Measurements from ENCODE around the gene MMP15. TPM values are rescaled to one million over a fixed set of nuclear protein-coding genes. Genes with fewer than 3 reads are reported as not detected.

MMP15 gene
- total and polyA plus RNA-seq, 2 of the 13 experiments (the other 11 are each of a cell fraction or from before 2014, with no cell fraction given): 35.2 to 44.9 TPM

DNA sequence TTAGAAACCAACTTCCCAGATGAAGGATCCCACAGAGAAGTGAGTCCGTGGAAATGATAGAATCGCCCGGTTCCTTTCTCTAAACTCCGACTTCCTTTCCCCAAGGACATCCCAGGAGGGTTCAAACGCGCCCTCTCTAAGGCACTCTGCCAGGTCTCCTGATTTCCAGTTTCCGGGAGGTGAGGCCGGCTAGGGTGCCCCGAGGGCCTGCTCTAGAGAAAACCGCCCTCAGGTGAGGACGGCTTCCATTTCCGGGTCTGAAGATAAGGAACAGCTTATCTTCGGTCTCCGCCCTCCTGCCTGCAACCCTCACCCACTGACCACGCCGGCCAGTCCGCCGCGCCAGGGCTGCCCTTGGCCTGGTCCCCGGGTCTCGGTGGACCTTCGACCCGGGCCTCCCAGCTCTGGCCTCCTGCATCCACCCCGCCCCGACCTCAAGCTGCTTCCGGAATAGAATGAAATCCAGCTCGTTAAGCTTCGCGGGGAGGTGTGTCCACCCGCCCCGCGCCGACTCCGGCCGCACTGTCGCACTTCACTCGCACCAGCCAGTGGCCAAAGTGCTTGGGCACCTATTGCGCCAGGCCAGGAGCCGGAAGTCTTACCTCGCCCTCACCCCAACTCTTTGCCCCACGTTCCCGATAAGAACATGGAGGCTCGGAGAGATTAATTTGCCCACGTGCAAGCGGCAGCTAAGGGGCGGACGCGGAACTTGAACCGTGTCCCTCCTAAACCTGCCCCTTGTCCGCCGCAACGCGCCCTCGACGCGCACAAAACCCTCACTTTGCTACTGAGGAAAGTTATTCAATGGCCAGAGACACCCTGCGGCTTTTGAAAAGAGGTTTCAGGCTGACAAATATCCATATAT lies 836 bp upstream of the MMP15 start (continued):
- TF ChIP-seq, protein P1, sequence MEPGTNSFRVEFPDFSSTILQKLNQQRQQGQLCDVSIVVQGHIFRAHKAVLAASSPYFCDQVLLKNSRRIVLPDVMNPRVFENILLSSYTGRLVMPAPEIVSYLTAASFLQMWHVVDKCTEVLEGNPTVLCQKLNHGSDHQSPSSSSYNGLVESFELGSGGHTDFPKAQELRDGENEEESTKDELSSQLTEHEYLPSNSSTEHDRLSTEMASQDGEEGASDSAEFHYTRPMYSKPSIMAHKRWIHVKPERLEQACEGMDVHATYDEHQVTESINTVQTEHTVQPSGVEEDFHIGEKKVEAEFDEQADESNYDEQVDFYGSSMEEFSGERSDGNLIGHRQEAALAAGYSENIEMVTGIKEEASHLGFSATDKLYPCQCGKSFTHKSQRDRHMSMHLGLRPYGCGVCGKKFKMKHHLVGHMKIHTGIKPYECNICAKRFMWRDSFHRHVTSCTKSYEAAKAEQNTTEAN (CRISPR knock-in tag; conservative IDR thresholded peaks at IDR 0.05): peak; percentile 54; the same call in 1 of the 2 replicates
- no peak; the same call in 1 of the 2 replicates for TF ChIP-seq ZNF292 (CRISPR knock-in tag; IDR thresholded peaks at IDR 0.05; ENCODE audit: borderline replicate concordance, low read depth)
- peak; percentile 85 for TF ChIP-seq ZMYM2 (CRISPR knock-in tag; IDR thresholded peaks at IDR 0.05)
- no peak for TF ChIP-seq MZF1 (CRISPR knock-in tag; IDR thresholded peaks at IDR 0.05; ENCODE audit: borderline replicate concordance)
- 0 out of 2 replicates have a peak, but pooled peaks have one; percentile 74 for TF ChIP-seq ZXDC (CRISPR knock-in tag; IDR thresholded peaks at IDR 0.05)
- TF ChIP-seq, protein P2, sequence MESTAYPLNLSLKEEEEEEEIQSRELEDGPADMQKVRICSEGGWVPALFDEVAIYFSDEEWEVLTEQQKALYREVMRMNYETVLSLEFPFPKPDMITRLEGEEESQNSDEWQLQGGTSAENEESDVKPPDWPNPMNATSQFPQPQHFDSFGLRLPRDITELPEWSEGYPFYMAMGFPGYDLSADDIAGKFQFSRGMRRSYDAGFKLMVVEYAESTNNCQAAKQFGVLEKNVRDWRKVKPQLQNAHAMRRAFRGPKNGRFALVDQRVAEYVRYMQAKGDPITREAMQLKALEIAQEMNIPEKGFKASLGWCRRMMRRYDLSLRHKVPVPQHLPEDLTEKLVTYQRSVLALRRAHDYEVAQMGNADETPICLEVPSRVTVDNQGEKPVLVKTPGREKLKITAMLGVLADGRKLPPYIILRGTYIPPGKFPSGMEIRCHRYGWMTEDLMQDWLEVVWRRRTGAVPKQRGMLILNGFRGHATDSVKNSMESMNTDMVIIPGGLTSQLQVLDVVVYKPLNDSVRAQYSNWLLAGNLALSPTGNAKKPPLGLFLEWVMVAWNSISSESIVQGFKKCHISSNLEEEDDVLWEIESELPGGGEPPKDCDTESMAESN (CRISPR knock-in tag; conservative IDR thresholded peaks at IDR 0.05): peak; percentile 74; the same call in 1 of the 2 replicates
- TF ChIP-seq ZNF232 (CRISPR knock-in tag; IDR thresholded peaks at IDR 0.05; ENCODE audit: borderline replicate concordance): no peak
- TF ChIP-seq ARNTL (CRISPR knock-in tag; IDR thresholded peaks at IDR 0.05): peak; percentile 75
- no peak for TF ChIP-seq MATR3 (CRISPR knock-in tag; IDR thresholded peaks at IDR 0.05)
- TF ChIP-seq, protein P3, sequence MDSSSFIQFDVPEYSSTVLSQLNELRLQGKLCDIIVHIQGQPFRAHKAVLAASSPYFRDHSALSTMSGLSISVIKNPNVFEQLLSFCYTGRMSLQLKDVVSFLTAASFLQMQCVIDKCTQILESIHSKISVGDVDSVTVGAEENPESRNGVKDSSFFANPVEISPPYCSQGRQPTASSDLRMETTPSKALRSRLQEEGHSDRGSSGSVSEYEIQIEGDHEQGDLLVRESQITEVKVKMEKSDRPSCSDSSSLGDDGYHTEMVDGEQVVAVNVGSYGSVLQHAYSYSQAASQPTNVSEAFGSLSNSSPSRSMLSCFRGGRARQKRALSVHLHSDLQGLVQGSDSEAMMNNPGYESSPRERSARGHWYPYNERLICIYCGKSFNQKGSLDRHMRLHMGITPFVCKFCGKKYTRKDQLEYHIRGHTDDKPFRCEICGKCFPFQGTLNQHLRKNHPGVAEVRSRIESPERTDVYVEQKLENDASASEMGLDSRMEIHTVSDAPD (CRISPR knock-in tag; IDR thresholded peaks at IDR 0.05): no peak
- TF ChIP-seq ZFP36 (IDR thresholded peaks at IDR 0.05; ENCODE audit: borderline replicate concordance, low read depth, low read length, partially characterized antibody): no peak
- no peak for TF ChIP-seq WIZ (CRISPR knock-in tag; IDR thresholded peaks at IDR 0.05)
- TF ChIP-seq ZNF235 (CRISPR knock-in tag; IDR thresholded peaks at IDR 0.05; ENCODE audit: borderline replicate concordance): peak; percentile 29; the same call in 1 of the 2 replicates
- TF ChIP-seq CC2D1A (CRISPR knock-in tag; IDR thresholded peaks at IDR 0.05): peak; percentile 4; the same call in 1 of the 2 replicates
- TF ChIP-seq, protein P4, sequence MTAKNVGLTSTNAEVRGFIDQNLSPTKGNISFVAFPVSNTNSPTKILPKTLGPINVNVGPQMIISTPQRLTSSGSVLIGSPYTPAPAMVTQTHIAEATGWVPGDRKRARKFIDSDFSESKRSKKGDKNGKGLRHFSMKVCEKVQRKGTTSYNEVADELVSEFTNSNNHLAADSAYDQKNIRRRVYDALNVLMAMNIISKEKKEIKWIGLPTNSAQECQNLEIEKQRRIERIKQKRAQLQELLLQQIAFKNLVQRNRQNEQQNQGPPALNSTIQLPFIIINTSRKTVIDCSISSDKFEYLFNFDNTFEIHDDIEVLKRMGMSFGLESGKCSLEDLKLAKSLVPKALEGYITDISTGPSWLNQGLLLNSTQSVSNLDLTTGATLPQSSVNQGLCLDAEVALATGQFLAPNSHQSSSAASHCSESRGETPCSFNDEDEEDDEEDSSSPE (CRISPR knock-in tag; IDR thresholded peaks at IDR 0.05): peak; percentile 92
- no peak for TF ChIP-seq GLI4 (CRISPR knock-in tag; IDR thresholded peaks at IDR 0.05; ENCODE audit: borderline replicate concordance)
- TF ChIP-seq HNRNPK (IDR thresholded peaks at IDR 0.05; ENCODE audit: low read depth, low read length, poor library complexity, severe bottlenecking): peak; percentile 35
- peak; percentile 98 for TF ChIP-seq ZNF746 (CRISPR knock-in tag; IDR thresholded peaks at IDR 0.05)
- peak; percentile 62; the same call in 1 of the 2 replicates for TF ChIP-seq ZIK1 (CRISPR knock-in tag; IDR thresholded peaks at IDR 0.05; ENCODE audit: borderline replicate concordance, low read depth)

All from HepG2 (cell line).